Measurements from ENCODE around the gene MACROD2.

The MACROD2 gene

GRCh38 chr20:14783766-14784165, 788.5 kb downstream of the MACROD2 start:
- no peak for DNase-seq
- intact Hi-C loops (cut with DNase I): no loop called here

GRCh38 chr20:14785065-14785743, 789.9 kb downstream of the MACROD2 start:
- no peak for DNase-seq
- intact Hi-C loops (cut with DNase I): no loop called here

GRCh38 chr20:14790190-14790589, 794.9 kb downstream of the MACROD2 start:
- intact Hi-C loops (cut with DNase I): no loop called here

GRCh38 chr20:14790771-14791620, 795.7 kb downstream of the MACROD2 start:
- no peak for DNase-seq
- intact Hi-C loops (cut with DNase I): no loop called here

More at GRCh38 chr20:14790190-14790589, 794.9 kb downstream of the MACROD2 start:
- DNase-seq: no peak

- DNase-seq: no peak
- intact Hi-C loops (cut with DNase I): no loop called here
Measured at GRCh38 chr20:14792915-14793314, 797.6 kb downstream of the MACROD2 start.

GRCh38 chr20:14799545-14800216, 804.4 kb downstream of the MACROD2 start:
- no peak for DNase-seq
- intact Hi-C loops (cut with DNase I): no loop called here

GRCh38 chr20:14800707-14801425, 805.5 kb downstream of the MACROD2 start:
- intact Hi-C loops (cut with DNase I): no loop called here
- DNase-seq: no peak

- intact Hi-C loops (cut with DNase I): no loop called here
- no peak for DNase-seq
Measured at GRCh38 chr20:14801591-14802325, 806.4 kb downstream of the MACROD2 start.

GRCh38 chr20:14807224-14807623, 811.9 kb downstream of the MACROD2 start:
- intact Hi-C loops (cut with DNase I): no loop called here
- no peak for DNase-seq

- no peak for DNase-seq
- intact Hi-C loops (cut with DNase I): no loop called here
Measured at GRCh38 chr20:14815340-14815739, 820.0 kb downstream of the MACROD2 start.

GRCh38 chr20:14816471-14816870, 821.2 kb downstream of the MACROD2 start:
- intact Hi-C loops (cut with DNase I): no loop called here
- no peak for DNase-seq

GRCh38 chr20:14817101-14817500, 821.8 kb downstream of the MACROD2 start:
- intact Hi-C loops (cut with DNase I): no loop called here
- DNase-seq: no peak

GRCh38 chr20:14820771-14821170, 825.5 kb downstream of the MACROD2 start:
- intact Hi-C loops (cut with DNase I): no loop called here
- DNase-seq: no peak

GRCh38 chr20:14821251-14821650, 825.9 kb downstream of the MACROD2 start:
- intact Hi-C loops (cut with DNase I): no loop called here

GRCh38 chr20:14824996-14825395, 829.7 kb downstream of the MACROD2 start:
- intact Hi-C loops (cut with DNase I): no loop called here
- no peak for DNase-seq

More at GRCh38 chr20:14821251-14821650, 825.9 kb downstream of the MACROD2 start:
- DNase-seq: no peak

- intact Hi-C loops (cut with DNase I): no loop called here
- DNase-seq: no peak
Measured at GRCh38 chr20:14826543-14827313, 831.4 kb downstream of the MACROD2 start.

GRCh38 chr20:14828459-14828858, 833.1 kb downstream of the MACROD2 start:
- intact Hi-C loops (cut with DNase I): no loop called here
- DNase-seq: no peak

- no peak for DNase-seq
- intact Hi-C loops (cut with DNase I): no loop called here
Measured at GRCh38 chr20:14829906-14830305, 834.6 kb downstream of the MACROD2 start.

Measured in head of caudate nucleus (tissue), 42 donors.